NCI-H345 (cell line): ENCODE measurements around the gene TRAPPC3L.

ENCODE experiments used
- DNase-seq: peaks from one replicate; lab custom pipeline; 2025; lab: John Stamatoyannopoulos, UW

The TRAPPC3L gene

GRCh38 chr6:116557893-116558292 is 12.4 kb upstream of the TRAPPC3L start:
- peak; percentile 29 for DNase-seq

- DNase-seq, result no peak
These were observed 11.4 kb upstream of the TRAPPC3L start for GRCh38 chr6:116556814-116557415.

- DNase-seq, result no peak
These were observed 10.6 kb upstream of the TRAPPC3L start for GRCh38 chr6:116556065-116556464.

- DNase-seq, result no peak
These were observed 8.0 kb upstream of the TRAPPC3L start, which contains the start of gene CALHM4 for GRCh38 chr6:116553451-116553850. TSS of gene CALHM4 (plus strand) at chr6:116553751. CDS start at chr6:116553794, 43 bp downstream.

GRCh38 chr6:116550796-116551195 is 5.3 kb upstream of the TRAPPC3L start:
- DNase-seq, result no peak

GRCh38 chr6:116547358-116547757 is 1.9 kb upstream of the TRAPPC3L start:
- no peak for DNase-seq

GRCh38 chr6:116543149-116543548 is 2.3 kb downstream of the TRAPPC3L start:
- DNase-seq, result no peak

GRCh38 chr6:116542426-116542825 is 3.1 kb downstream of the TRAPPC3L start:
- DNase-seq, result no peak

GRCh38 chr6:116536216-116536621 is 9.3 kb downstream of the TRAPPC3L start:
- DNase-seq, result peak; percentile 41

- DNase-seq, result no peak
These were observed 10.4 kb downstream of the TRAPPC3L start for GRCh38 chr6:116535109-116535508.

GRCh38 chr6:116533233-116533957 is 12.1 kb downstream of the TRAPPC3L start:
- DNase-seq, result no peak

GRCh38 chr6:116531675-116532570 is 13.6 kb downstream of the TRAPPC3L start:
- DNase-seq, result peak; percentile 42

- peak; percentile 51 for DNase-seq
These were observed 15.0 kb downstream of the TRAPPC3L start for GRCh38 chr6:116530436-116530835.

- DNase-seq, result no peak
These were observed 15.8 kb downstream of the TRAPPC3L start for GRCh38 chr6:116529466-116530290.

GRCh38 chr6:116528780-116529179 is 16.7 kb downstream of the TRAPPC3L start:
- DNase-seq, result no peak

GRCh38 chr6:116528133-116528532 is 17.4 kb downstream of the TRAPPC3L start:
- DNase-seq, result no peak

- no peak for DNase-seq
These were observed 21.2 kb downstream of the TRAPPC3L start for GRCh38 chr6:116524236-116524635.

GRCh38 chr6:116522896-116523295 is 22.6 kb downstream of the TRAPPC3L start:
- no peak for DNase-seq

- no peak for DNase-seq
These were observed 26.7 kb downstream of the TRAPPC3L start for GRCh38 chr6:116518621-116519368.

- DNase-seq, result no peak
These were observed 30.3 kb downstream of the TRAPPC3L start for GRCh38 chr6:116515141-116515540.

- no peak for DNase-seq
These were observed 31.4 kb downstream of the TRAPPC3L start for GRCh38 chr6:116514111-116514510.
